ENCODE data around the gene STPG3.

Gene STPG3

DNA sequence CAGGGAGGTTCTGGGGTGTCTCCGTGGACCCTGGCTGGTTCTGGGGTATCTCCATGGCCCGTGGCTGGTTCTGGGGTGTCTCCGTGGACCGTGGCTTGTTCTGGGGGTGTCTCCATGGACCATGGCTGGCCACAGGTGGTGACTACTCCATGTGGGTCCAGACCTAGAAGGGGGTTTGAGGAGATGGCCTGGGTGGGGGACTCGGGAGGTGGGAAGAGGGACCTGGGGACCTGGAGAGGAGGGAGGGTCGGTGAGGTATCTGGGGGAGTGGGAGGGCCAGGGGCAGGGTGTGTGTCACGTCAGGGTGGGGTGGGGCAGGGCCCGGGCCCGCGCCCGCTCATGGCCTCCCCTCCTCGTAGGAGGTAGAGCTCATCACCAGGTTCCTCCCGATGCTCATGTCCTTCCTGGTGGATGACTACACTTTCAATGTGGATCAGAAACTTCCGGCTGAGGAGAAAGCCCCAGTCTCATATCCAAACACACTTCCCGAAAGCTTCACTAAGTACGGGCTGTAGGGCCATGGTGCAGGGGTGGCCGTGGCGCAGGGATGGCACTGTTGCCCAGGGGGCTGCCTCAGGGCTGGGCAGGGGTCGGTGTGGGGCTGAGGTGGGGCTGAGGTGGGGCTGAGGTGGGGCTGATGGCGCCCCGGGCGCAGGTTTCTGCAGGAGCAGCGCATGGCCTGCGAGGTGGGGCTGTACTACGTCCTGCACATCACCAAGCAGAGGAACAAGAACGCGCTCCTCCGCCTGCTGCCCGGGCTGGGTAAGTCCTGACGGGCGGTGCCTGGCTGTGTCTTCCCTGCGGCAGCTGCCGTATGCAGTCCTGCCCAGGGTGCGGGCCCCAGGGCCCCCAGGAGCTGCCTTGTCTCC, 15.7 kb downstream of the STPG3 start:
- TF ChIP-seq, protein P1, sequence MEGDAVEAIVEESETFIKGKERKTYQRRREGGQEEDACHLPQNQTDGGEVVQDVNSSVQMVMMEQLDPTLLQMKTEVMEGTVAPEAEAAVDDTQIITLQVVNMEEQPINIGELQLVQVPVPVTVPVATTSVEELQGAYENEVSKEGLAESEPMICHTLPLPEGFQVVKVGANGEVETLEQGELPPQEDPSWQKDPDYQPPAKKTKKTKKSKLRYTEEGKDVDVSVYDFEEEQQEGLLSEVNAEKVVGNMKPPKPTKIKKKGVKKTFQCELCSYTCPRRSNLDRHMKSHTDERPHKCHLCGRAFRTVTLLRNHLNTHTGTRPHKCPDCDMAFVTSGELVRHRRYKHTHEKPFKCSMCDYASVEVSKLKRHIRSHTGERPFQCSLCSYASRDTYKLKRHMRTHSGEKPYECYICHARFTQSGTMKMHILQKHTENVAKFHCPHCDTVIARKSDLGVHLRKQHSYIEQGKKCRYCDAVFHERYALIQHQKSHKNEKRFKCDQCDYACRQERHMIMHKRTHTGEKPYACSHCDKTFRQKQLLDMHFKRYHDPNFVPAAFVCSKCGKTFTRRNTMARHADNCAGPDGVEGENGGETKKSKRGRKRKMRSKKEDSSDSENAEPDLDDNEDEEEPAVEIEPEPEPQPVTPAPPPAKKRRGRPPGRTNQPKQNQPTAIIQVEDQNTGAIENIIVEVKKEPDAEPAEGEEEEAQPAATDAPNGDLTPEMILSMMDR (IDR thresholded peaks at IDR 0.05) = no peak
- Histone ChIP-seq H3K36me3 (peaks cover 80% of the 10 kb centered on the region), H3K27me3 (no peaks in the 10 kb centered on the region), H3K9me3 (no peaks in the 10 kb centered on the region), H3K4me1 (ENCODE audit: control insufficient read depth in 1 of 2, insufficient read depth in 1 of 2, low read depth in 1 of 2, low read length in 1 of 2) (no peaks in the 10 kb centered on the region), H3K4me3 (ENCODE audit: low read depth in 1 of 2, low read length in 1 of 2) (no peak overlapping the region), H3K27ac (no peak overlapping the region)

DNA sequence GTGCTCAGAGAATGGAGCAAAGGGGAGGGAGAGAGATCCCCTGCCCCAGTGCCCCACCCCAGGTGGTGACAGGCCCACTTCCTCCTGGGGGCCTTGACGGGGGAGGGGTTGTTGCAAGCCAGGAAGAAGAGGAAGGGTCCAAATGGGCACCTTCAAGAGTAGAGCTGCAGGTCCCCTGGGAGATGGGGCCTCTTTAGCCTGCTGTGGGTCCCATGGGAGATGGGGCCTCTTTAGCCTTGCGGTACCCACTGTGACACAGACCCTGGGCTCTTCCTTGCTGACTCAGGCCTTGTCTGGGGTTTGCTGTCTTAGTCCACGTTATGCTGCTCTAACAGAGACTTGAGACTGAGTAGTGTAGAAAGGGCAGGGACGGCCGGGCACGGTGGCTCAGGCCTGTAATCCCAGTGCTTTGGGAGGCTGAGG, 16.9 kb downstream of the STPG3 start:
- TF ChIP-seq, protein P1 (IDR thresholded peaks at IDR 0.05) = no peak
- Histone ChIP-seq H3K36me3 (peaks cover 89% of the 10 kb centered on the region), H3K27me3 (no peaks in the 10 kb centered on the region), H3K4me3 (ENCODE audit: low read depth in 1 of 2, low read length in 1 of 2) (no peak overlapping the region), H3K4me1 (ENCODE audit: control insufficient read depth in 1 of 2, insufficient read depth in 1 of 2, low read depth in 1 of 2, low read length in 1 of 2) (no peaks in the 10 kb centered on the region), H3K27ac (no peak overlapping the region), H3K9me3 (no peaks in the 10 kb centered on the region)

DNA sequence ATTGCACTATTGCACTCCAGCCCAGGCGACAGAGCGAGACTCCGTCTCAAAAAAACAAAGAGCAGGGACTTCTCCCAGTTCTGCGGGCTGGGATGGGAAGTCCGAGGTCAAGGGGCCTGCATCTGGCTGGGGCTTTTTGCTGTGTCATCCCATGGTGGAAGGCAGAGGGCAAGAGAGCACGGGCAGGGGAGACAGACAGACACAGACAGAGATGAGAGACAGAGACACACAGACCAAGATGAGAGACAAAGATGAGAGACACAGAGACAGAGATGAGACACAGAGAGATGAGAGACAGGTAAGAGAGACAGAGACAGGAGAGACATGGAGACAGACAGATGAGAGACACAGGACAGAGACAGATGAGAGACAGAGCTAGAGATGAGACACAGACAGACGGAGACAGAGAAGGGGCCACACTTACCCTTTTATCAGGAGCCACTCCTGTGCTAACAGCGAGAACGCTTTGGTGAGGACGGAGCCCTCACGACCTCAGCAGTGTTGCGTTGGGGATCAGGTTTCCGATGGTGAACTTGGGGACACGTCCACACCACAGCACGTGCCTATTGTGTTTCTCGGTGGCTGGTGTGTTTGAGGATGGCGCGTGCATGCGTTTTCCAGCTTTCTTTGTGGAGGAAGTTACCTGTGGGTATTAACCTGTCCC, 17.6 kb downstream of the STPG3 start:
- H3K4me3 ChIP-seq (ENCODE audit: low read depth in 1 of 2, low read length in 1 of 2) = no peak overlapping the region
- H3K36me3 ChIP-seq = peaks cover 90% of the 10 kb centered on the region
- H3K27ac ChIP-seq = no peak overlapping the region
- H3K27me3 ChIP-seq = no peaks in the 10 kb centered on the region
- TF ChIP-seq, protein P1 (IDR thresholded peaks at IDR 0.05) = no peak
- no peaks in the 10 kb centered on the region for H3K4me1 ChIP-seq (ENCODE audit: control insufficient read depth in 1 of 2, insufficient read depth in 1 of 2, low read depth in 1 of 2, low read length in 1 of 2)
- no peaks in the 10 kb centered on the region for H3K9me3 ChIP-seq

DNA sequence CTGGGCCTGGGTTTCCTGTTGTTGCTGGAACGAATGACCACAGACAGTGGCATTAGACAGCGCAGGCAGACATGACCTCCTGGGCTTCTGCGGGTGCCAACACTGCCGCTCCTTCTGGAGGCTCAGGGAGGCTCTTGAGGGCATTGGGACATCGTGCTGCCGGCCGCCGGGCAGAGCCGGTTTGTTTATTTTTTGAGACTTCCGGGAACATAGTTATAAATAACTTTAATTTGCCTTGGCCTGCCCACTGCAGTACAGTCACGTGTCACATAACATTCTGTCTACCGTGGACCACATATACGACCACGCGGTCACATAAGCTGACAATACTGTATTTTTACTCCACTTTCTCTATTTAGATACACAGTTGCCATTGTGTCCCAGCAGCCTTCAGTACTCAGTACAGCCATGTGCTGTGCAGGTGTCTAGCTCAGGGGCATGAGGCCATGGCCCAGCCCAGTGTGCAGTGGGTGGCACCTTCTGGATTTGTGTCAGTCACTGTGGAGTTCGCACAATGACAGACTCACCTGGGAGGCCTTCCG, 18.2 kb downstream of the STPG3 start:
- no peak overlapping the region for H3K27ac ChIP-seq
- H3K4me3 ChIP-seq (ENCODE audit: low read depth in 1 of 2, low read length in 1 of 2) = no peak overlapping the region
- TF ChIP-seq, protein P1 (IDR thresholded peaks at IDR 0.05) = no peak
- H3K9me3 ChIP-seq = no peaks in the 10 kb centered on the region
- H3K36me3 ChIP-seq = peaks cover 90% of the 10 kb centered on the region
- H3K27me3 ChIP-seq = no peaks in the 10 kb centered on the region
- H3K4me1 ChIP-seq (ENCODE audit: control insufficient read depth in 1 of 2, insufficient read depth in 1 of 2, low read depth in 1 of 2, low read length in 1 of 2) = no peaks in the 10 kb centered on the region

DNA sequence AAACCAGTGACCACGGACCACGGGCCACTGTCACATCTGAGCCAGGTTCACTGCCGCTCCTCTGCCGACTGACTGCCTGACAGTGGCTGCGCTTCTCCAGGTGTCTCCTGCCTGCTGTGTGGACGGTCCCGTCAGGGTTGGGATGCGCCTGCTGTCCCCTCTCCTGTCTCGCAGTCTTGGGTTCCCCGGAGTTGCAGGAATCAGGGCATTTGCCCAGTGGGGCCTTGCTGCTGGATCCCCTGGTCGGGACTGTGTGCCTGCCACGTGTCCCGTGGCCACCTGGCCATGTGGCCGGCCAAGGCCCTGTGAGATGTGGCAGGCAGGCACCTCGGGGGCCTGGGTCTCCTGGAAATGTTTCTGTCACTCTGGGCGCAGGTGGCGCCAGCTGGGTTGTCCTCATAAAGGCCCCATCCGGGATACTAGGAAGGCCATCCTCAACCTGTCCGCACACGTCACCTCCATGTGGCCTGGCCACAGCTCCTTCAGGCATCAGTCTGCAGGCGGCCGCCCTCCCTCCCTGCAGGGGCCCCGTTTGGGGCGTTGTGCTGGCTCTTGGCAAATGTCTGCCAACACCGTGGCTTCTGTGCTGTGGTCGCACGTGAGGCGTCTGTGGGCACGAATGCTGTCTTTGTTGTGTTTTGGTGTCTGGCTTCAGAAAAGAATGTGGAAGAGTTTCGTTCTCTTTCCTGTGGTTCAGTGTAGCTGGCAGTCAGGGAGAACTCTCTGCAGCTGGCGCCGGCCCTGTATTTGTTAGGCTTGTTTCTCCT, 20.0 kb downstream of the STPG3 start:
- Histone ChIP-seq H3K9me3 (no peaks in the 10 kb centered on the region), H3K4me1 (ENCODE audit: control insufficient read depth in 1 of 2, insufficient read depth in 1 of 2, low read depth in 1 of 2, low read length in 1 of 2) (no peaks in the 10 kb centered on the region), H3K36me3 (peaks cover 78% of the 10 kb centered on the region), H3K4me3 (ENCODE audit: low read depth in 1 of 2, low read length in 1 of 2) (no peak overlapping the region), H3K27ac (no peak overlapping the region), H3K27me3 (no peaks in the 10 kb centered on the region)
- TF ChIP-seq, protein P1 (IDR thresholded peaks at IDR 0.05) = no peak

All from neutrophil (primary cell).